Measurements from ENCODE around the gene SLC38A6. TPM values are rescaled to one million over a fixed set of nuclear protein-coding genes. Genes with fewer than 3 reads are reported as not detected.

The SLC38A6 gene
- total and polyA plus RNA-seq, 9 of the 15 experiments (the other 6 are each of a cell fraction or from before 2014, with no cell fraction given): 9.8 to 40.3 (median 17.6) TPM

DNA sequence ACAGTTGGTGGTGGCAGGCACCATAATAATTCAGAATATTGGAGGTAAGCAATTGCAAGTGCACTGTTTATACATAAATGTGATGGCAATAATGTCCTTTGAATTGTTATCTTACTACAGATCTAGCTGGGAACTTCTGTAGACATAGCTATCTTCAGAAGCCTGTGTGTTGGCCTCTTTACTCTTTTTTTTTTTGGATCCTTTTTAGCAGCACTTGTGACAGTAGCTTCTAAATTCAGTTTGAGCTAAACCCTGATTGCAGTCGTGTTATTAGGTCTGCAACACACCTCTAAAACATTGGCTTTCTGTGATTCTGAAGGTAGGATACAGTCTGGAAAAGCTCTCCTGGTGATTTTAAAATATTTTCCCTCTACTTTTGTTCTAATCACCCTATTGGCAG, 38.5 kb downstream of the SLC38A6 start:
- BruUV-seq (replicated peaks): no TSS peak
- Histone ChIP-seq H3K79me2 (ENCODE audit: control insufficient read depth, insufficient read depth, low read length) (no peaks in the 10 kb centered on the region), H3K4me1 (replicated peaks in 1 of 2; ENCODE audit: control insufficient read depth in 2 of 2, insufficient read depth in 2 of 2, low read length in 2 of 2) (no peaks in the 10 kb centered on the region), H2AFZ (ENCODE audit: low read depth, low read length) (no peak overlapping the region), H3K9me3 (replicated peaks; ENCODE audit: control insufficient read depth, insufficient read depth, low read depth, low read length) (no peaks in the 10 kb centered on the region), H3K9ac (ENCODE audit: insufficient read depth in 1 of 2, low read depth in 2 of 2, low read length in 2 of 2) (no peak overlapping the region), H3K27me3 (ENCODE audit: control insufficient read depth in 2 of 2, insufficient read depth in 2 of 2, low read length in 2 of 2) (no peaks in the 10 kb centered on the region), H3K4me2 (ENCODE audit: insufficient read depth, low read length) (no peak overlapping the region), H3K9me1 (ENCODE audit: control insufficient read depth, insufficient read depth, low read length) (no peaks in the 10 kb centered on the region), H3K27ac (ENCODE audit: extremely low read depth, low read depth, low read length) (no peak overlapping the region), H4K20me1 (replicated peaks; ENCODE audit: control insufficient read depth, insufficient read depth, low read length) (no peaks in the 10 kb centered on the region), H3K36me3 (ENCODE audit: control insufficient read depth, insufficient read depth, low read length) (peaks cover 2% of the 10 kb centered on the region; the same call in 1 of the 3 replicates), H3K4me3 (no peak overlapping the region)
- CTCF ChIA-PET (ENCODE audit: low intra/inter-chr PET ratio): no interaction called here
- in situ Hi-C loops (cut with MboI) (no loop called here), intact Hi-C loops (cut with micrococcal nuclease) (no loop called here)
- POLR2A ChIA-PET: no interaction called here
- FAIRE-seq: no peak
- DNase-seq (ENCODE audit: extremely low read depth in 1 of 4, low spot score in 3 of 4): no peak
- no peak for ATAC-seq
- TF ChIP-seq MCM2 (IDR thresholded peaks at IDR 0.05; ENCODE audit: low read depth) (no peak), ARID1B (IDR thresholded peaks at IDR 0.05) (no peak), MBD2 (IDR thresholded peaks at IDR 0.05; ENCODE audit: borderline replicate concordance, low read depth) (no peak), BCLAF1 (IDR thresholded peaks at IDR 0.05; ENCODE audit: borderline replicate concordance in 1 of 2, control insufficient read depth in 1 of 2, low read depth in 2 of 2, low read length in 1 of 2) (no peak), PRMT5 (CRISPR knock-in tag; IDR thresholded peaks at IDR 0.05) (no peak), ZNF785 (CRISPR knock-in tag; IDR thresholded peaks at IDR 0.05) (no peak), SUPT5H (IDR thresholded peaks at IDR 0.05) (no peak), ZNF41 (CRISPR knock-in tag; conservative IDR thresholded peaks at IDR 0.05) (no peak), PTTG1 (tag; IDR thresholded peaks at IDR 0.05; ENCODE audit: low read depth) (no peak), ZNF431 (CRISPR knock-in tag; IDR thresholded peaks at IDR 0.05) (no peak), CREB5 (CRISPR knock-in tag; IDR thresholded peaks at IDR 0.05) (no peak), RUNX1 (IDR thresholded peaks at IDR 0.05; ENCODE audit: low read depth) (no peak), ZNF282 (CRISPR knock-in tag; IDR thresholded peaks at IDR 0.05) (no peak), ZC3H8 (IDR thresholded peaks at IDR 0.05) (no peak), SIX5 (IDR thresholded peaks at IDR 0.05; ENCODE audit: borderline replicate concordance in 1 of 2, insufficient read depth in 1 of 2, low read depth in 1 of 2, low read length in 2 of 2) (no peak), ZNF699 (CRISPR knock-in tag; IDR thresholded peaks at IDR 0.05; ENCODE audit: insufficient replicate concordance) (no peak), ZNF76 (CRISPR knock-in tag; IDR thresholded peaks at IDR 0.05; ENCODE audit: borderline replicate concordance) (no peak), ZNF57 (CRISPR knock-in tag; IDR thresholded peaks at IDR 0.05) (no peak), LCOR (CRISPR knock-in tag; IDR thresholded peaks at IDR 0.05) (no peak)
- WGBS (ENCODE audit: insufficient coverage, low coverage, missing lambda C conversion rate): 38% methylated on average over 1 of the region's 1 CpG

Measured in K562 (cell line).